K562 (cell line): ENCODE measurements around the gene CYB561A3. TPM values are rescaled to one million over a fixed set of nuclear protein-coding genes. Genes with fewer than 3 reads are reported as not detected.
"Not testable (repeated sequence)": the region's sequence is repeated elsewhere in the genome, so short reads cannot be mapped to it uniquely, and the experiment has no call there.

Source experiments
- ATAC-seq: fragments of 200-7000 bp; cut with Tn5 transposase; 3 replicates; pipeline ENCODE4 v1.9.1; 2020; ENCODE audit warnings: moderate library complexity
- BruUV-seq: library from RNA; stranded (reverse); fragments of 400-500 nt; replicated peaks from 2 replicates; lab custom pipeline; 2021; lab: Mats Ljungman, UMichigan
- CTCF ChIA-PET: fragments of 300-600 bp; formaldehyde crosslinking; extraction: SDS; loops from one replicate; lab custom pipeline; 2021; ENCODE audit warnings: low intra/inter-chr PET ratio; lab: Yijun Ruan, JAX
- POLR2A ChIA-PET: fragments of 300-600, 350-650 bp; sonication (Branson Sonifier 250); formaldehyde crosslinking; extraction: SDS; loops from one replicate; lab custom pipeline; 2021; ENCODE audit warnings: antibody characterized with exemption, inconsistent platforms; lab: Yijun Ruan, JAX
- DNase-seq, 4 experiments: peaks; one replicate each; pipeline versions ENCODE4 v3.0.0 to v3.0.0-alpha.2; 2011 to 2018; ENCODE audit warnings: low spot score in 3 of 4, mixed read lengths in 3 of 4; ENCODE audit errors: extremely low read depth in 1 of 4
- FAIRE-seq: peaks from 2 replicates; lab custom pipeline; 2011; peaks lifted over from hg19 to GRCh38; lab: Jason Lieb, UNC
- H2AFZ ChIP-seq: 2 replicates; pipeline ENCODE4 v1.6.0; 2011; ENCODE audit warnings: low read depth, low read length, control low read depth, inconsistent platforms
- H3K27ac ChIP-seq: fragments of 200-600 bp; 3 replicates; pipeline ENCODE4 v1.8.0; 2011; ENCODE audit warnings: low read depth, mild to moderate bottlenecking, control low read depth, inconsistent platforms, low read length, moderate library complexity, mixed read lengths; ENCODE audit errors: extremely low read depth
- H3K27me3 ChIP-seq, 2 experiments: fragments of 300-600 bp in 1 of 2; 2 replicates in 1 of 2; 3 replicates in 1 of 2; pipeline versions ENCODE4 v1.6.0 to v1.8.0; 2011; ENCODE audit warnings: inconsistent platforms in 2 of 2, low read length in 2 of 2, mild to moderate bottlenecking in 1 of 2, mixed read lengths in 1 of 2, moderate library complexity in 1 of 2; ENCODE audit not compliant: control insufficient read depth in 2 of 2, insufficient read depth in 2 of 2
- H3K36me3 ChIP-seq: fragments of 300-600 bp; 3 replicates; pipeline ENCODE4 v1.8.0; 2011; ENCODE audit warnings: mild to moderate bottlenecking, low read length, inconsistent platforms; ENCODE audit not compliant: control insufficient read depth, insufficient read depth
- H3K4me1 ChIP-seq, 2 experiments: fragments of 200-600 bp in 1 of 2; replicated peaks in 1 of 2; 2 replicates in 1 of 2; 3 replicates in 1 of 2; pipeline versions ENCODE4 v1.5.1 to v1.8.0; 2011; ENCODE audit warnings: inconsistent platforms in 2 of 2, low read length in 2 of 2, mild to moderate bottlenecking in 1 of 2, mixed read lengths in 1 of 2, moderate library complexity in 1 of 2; ENCODE audit not compliant: control insufficient read depth in 2 of 2, insufficient read depth in 2 of 2
- H3K4me2 ChIP-seq: 2 replicates; pipeline ENCODE4 v1.6.1; 2011; ENCODE audit warnings: low read length, control low read depth, inconsistent platforms, mixed read lengths; ENCODE audit not compliant: insufficient read depth
- H3K4me3 ChIP-seq: fragments of 200-600 bp; sonication (generic), shearing (Covaris generic); 2 replicates; pipeline ENCODE4 v1.5.1; 2016; ENCODE audit warnings: control low read depth, inconsistent platforms
- H3K79me2 ChIP-seq: fragments of 200-600 bp; 3 replicates; pipeline ENCODE4 v1.8.0; 2011; ENCODE audit warnings: low read length, inconsistent platforms; ENCODE audit not compliant: control insufficient read depth, insufficient read depth
- H3K9ac ChIP-seq, 2 experiments: 2 replicates each; pipeline versions ENCODE4 v1.6.0 to v1.6.1; 2011; ENCODE audit warnings: low read depth in 2 of 2, low read length in 2 of 2, control low read depth in 1 of 2, inconsistent platforms in 1 of 2, mild to moderate bottlenecking in 1 of 2, mixed read lengths in 1 of 2; ENCODE audit not compliant: insufficient read depth in 1 of 2
- H3K9me1 ChIP-seq: one replicate; pipeline ENCODE4 v1.6.0; 2011; ENCODE audit warnings: inconsistent platforms, mild to moderate bottlenecking, low read length, moderate library complexity; ENCODE audit not compliant: control insufficient read depth, insufficient read depth
- H3K9me3 ChIP-seq: replicated peaks from 2 replicates; pipeline ENCODE4 v1.5.1; 2011; ENCODE audit warnings: low read depth, low read length, inconsistent platforms; ENCODE audit not compliant: control insufficient read depth, insufficient read depth
- H4K20me1 ChIP-seq: replicated peaks from 2 replicates; pipeline ENCODE4 v1.6.1; 2011; ENCODE audit warnings: low read length, inconsistent platforms, mixed read lengths; ENCODE audit not compliant: control insufficient read depth, insufficient read depth
- AFF4 ChIP-seq: sonication (generic); formaldehyde crosslinking; IDR thresholded peaks from 2 replicates; pipeline ENCODE4 v1.8.0; 2023; ENCODE audit warnings: mild to moderate bottlenecking, missing genetic modification reagents
- ARHGAP35 ChIP-seq: fragments of 450-650 bp; IDR thresholded peaks from 2 replicates; pipeline ENCODE4 v1.6.1; 2018; ENCODE audit not compliant: partially characterized antibody
- BRF1 ChIP-seq: IDR thresholded peaks from 3 replicates; pipeline ENCODE4 v1.6.1; 2011; ENCODE audit warnings: borderline replicate concordance, mild to moderate bottlenecking; ENCODE audit not compliant: insufficient read length; ENCODE audit errors: extremely low read depth
- CREBBP ChIP-seq: IDR thresholded peaks from one replicate; pipeline ENCODE4 v1.6.1; 2012; ENCODE audit warnings: low read depth, mild to moderate bottlenecking, control low read depth, inconsistent platforms, low read length
- GTF2E2 ChIP-seq: fragments of 200-800 bp; sonication (Bioruptor generic); IDR thresholded peaks from 2 replicates; pipeline ENCODE4 v1.6.1; 2016; ENCODE audit warnings: missing genetic modification characterization, missing compliant biosample characterization
- MTF1 ChIP-seq: fragments of 250-450 bp; sonication (Bioruptor Pico); IDR thresholded peaks from 2 replicates; pipeline ENCODE4 v1.9.0; 2021; ENCODE audit warnings: moderate library complexity, mild to moderate bottlenecking, inconsistent platforms, borderline replicate concordance
- ZBTB1 ChIP-seq: sonication (generic); formaldehyde crosslinking; IDR thresholded peaks from 2 replicates; pipeline ENCODE4 v1.8.1; 2023; ENCODE audit warnings: missing genetic modification reagents, low read depth, mild to moderate bottlenecking, borderline replicate concordance
- ZNF121 ChIP-seq: sonication (generic); formaldehyde crosslinking; conservative IDR thresholded peaks from 2 replicates; pipeline ENCODE4 v1.8.0; 2022; ENCODE audit warnings: missing genetic modification reagents
- ZNF551 ChIP-seq: fragments of 250-450 bp; sonication (Bioruptor Pico); IDR thresholded peaks from 2 replicates; pipeline ENCODE4 v1.5.0; 2021; ENCODE audit warnings: mild to moderate bottlenecking, moderate library complexity
- ZNF589 ChIP-seq: fragments of 200-800 bp; sonication (Bioruptor generic); IDR thresholded peaks from 2 replicates; pipeline ENCODE4 v1.6.1; 2016; ENCODE audit warnings: low read depth, missing genetic modification characterization, missing compliant biosample characterization
- WGBS: fragments of 100-300 bp; shearing (Covaris generic); methylation state at CpG from one replicate; pipeline ENCODE4 v1.1.6; 2016; ENCODE audit warnings: low coverage, mixed read lengths; ENCODE audit not compliant: insufficient coverage; ENCODE audit errors: missing lambda C conversion rate; 5-methylcytosine and 5-hydroxymethylcytosine counted together
- in situ Hi-C: fragments of 300-500 bp; cut with MboI; formaldehyde crosslinking; loops from 4 replicates; pipeline ENCODE4 v1.15.0; 2018; ENCODE audit warnings: inconsistent platforms, mixed read lengths
- intact Hi-C: fragments of 100-400 bp; cut with micrococcal nuclease; formaldehyde crosslinking; loops from 2 replicates; pipeline ENCODE4 v1.14.2; 2022
- polyA plus RNA-seq, 8 experiments: library from polyadenylated mRNA; depleted of rRNA in 4 of 8; stranded (reverse) in 5 of 8; unstranded in 3 of 8; fragments of >200 nt; fragmentation: Nextera tagmentation in 2 of 8; fragmentation: Illumina TruSeq in 1 of 8; extraction: Ambion mirVana in 2 of 8; extraction: Trizol in 1 of 8; gene quantifications; 2 replicates each; pipeline versions ENCODE4 v1.2.1 to v1.2.3, GENCODE V29; 2011 to 2014; ENCODE audit warnings: inconsistent platforms in 1 of 8, missing spikeins in 1 of 8
- total RNA-seq, 7 experiments: library from RNA; depleted of rRNA in 6 of 7; stranded (reverse); fragments of >200 nt in 6 of 7; fragmentation: Illumina TruSeq in 2 of 7; extraction: Trizol in 2 of 7; gene quantifications; 2 replicates each; pipeline versions ENCODE4 v1.2.1 to v1.2.3, GENCODE V29; 2011 to 2021; ENCODE audit warnings: low replicate concordance in 1 of 7
- TF ChIP-seq, protein P1 (sequence below): fragments of 450-650 bp; formaldehyde crosslinking; IDR thresholded peaks from 2 replicates; pipeline ENCODE4 v1.4.0; 2022; ENCODE audit warnings: mild to moderate bottlenecking, moderate library complexity

Gene CYB561A3
- total and polyA plus RNA-seq, 9 of the 15 experiments (the other 6 are each of a cell fraction or from before 2014, with no cell fraction given) = 29.2 to 78.9 (median 37.9) TPM

GRCh38 chr11:61383859-61384258, 22.2 kb upstream of the CYB561A3 start:
- H3K79me2 ChIP-seq, H3K4me1 ChIP-seq, H4K20me1 ChIP-seq, H3K36me3 ChIP-seq, H3K4me3 ChIP-seq, DNase-seq, H3K4me2 ChIP-seq, BruUV-seq, H3K27me3 ChIP-seq, FAIRE-seq, intact Hi-C loops, H3K9me1 ChIP-seq, in situ Hi-C loops, H3K9ac ChIP-seq: not testable (repeated sequence)
- WGBS = 81% methylated on average over 5 of the region's 5 CpGs
- TF ChIP-seq ZNF121 = peak; percentile 63
- TF ChIP-seq, all 486 proteins: peak for 1; not testable (repeated sequence) for 485
- H3K27ac ChIP-seq, H3K9me3 ChIP-seq, ATAC-seq, H2AFZ ChIP-seq: not testable (repeated sequence)
- ChIA-PET CTCF (interaction anchor here (7.3 kb wide), 1 partner anchor 49 kb away, joined by 135 read pairs; the partner anchor contains the start of genes DDB1 and TKFC), POLR2A (interaction anchor here (0.6 to 5.1 kb wide), 7 partner anchors 17 to 74 kb away, joined by 3 to 23 read pairs (median 7); no protein-coding TSS in a partner anchor)

DNA sequence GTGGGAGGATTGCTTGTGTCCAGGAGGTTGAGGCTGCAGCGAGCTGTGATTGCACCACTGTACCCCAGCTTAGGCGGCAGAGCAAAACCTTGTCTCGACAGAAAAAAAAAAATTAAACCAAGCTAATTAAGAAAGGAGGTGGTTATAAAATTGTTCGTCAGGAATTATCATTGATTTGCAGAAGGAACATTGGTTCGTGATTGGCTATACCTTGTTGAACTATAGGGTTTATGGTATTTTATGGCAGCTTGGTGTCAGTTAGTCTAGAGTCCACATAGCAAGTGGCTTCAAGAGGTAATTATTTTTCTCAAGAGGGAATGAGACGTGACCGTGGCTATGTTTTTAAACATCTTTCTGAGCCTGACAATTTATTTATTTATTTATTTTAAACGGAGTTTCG, 19.2 kb upstream of the CYB561A3 start:
- Histone ChIP-seq H2AFZ (no peak overlapping the region), H3K79me2 (no peaks in the 10 kb centered on the region), H3K9me3 (no peaks in the 10 kb centered on the region), H3K27me3 (no peaks in the 10 kb centered on the region), H3K9ac (no peak overlapping the region), H3K4me3 (no peak overlapping the region), H4K20me1 (no peaks in the 10 kb centered on the region), H3K9me1 (no peaks in the 10 kb centered on the region), H3K4me1 (peaks cover 3 to 6% of the 10 kb centered on the region in 2 experiments; a peak in 2 of 5 replicates), H3K27ac (no peak overlapping the region), H3K36me3 (peaks cover 3% of the 10 kb centered on the region; the same call in 1 of the 3 replicates), H3K4me2 (no peak overlapping the region)
- no TSS peak for BruUV-seq
- intact Hi-C loops = no loop called here
- CTCF ChIA-PET = no interaction called here
- FAIRE-seq (no peak), ATAC-seq (no peak), DNase-seq (no peak)
- in situ Hi-C loops = no loop called here
- POLR2A ChIA-PET = interaction anchor here (0.7 to 1.1 kb wide), 3 partner anchors 13 to 19 kb away, joined by 3 to 4 read pairs (median 3); partner anchors contain the start of gene TMEM138
- WGBS = 95% methylated on average over 9 of the region's 9 CpGs
- TF ChIP-seq CREBBP = no peak
- no peak for TF ChIP-seq BRF1
- TF ChIP-seq ARHGAP35 = no peak
- TF ChIP-seq, protein P1, sequence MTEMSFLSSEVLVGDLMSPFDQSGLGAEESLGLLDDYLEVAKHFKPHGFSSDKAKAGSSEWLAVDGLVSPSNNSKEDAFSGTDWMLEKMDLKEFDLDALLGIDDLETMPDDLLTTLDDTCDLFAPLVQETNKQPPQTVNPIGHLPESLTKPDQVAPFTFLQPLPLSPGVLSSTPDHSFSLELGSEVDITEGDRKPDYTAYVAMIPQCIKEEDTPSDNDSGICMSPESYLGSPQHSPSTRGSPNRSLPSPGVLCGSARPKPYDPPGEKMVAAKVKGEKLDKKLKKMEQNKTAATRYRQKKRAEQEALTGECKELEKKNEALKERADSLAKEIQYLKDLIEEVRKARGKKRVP = no peak
- no peak for TF ChIP-seq ZNF589
- TF ChIP-seq GTF2E2 (tag) = no peak
- TF ChIP-seq AFF4 = no peak
- no peak for TF ChIP-seq ZNF551 (CRISPR knock-in tag)
- no peak for TF ChIP-seq MTF1 (CRISPR knock-in tag)
- TF ChIP-seq ZBTB1 (CRISPR knock-in tag) = no peak
